Right atrium auricular region (tissue), 2 donors: ENCODE measurements around the gene FAS. TPM values are rescaled to one million over a fixed set of nuclear protein-coding genes. Genes with fewer than 3 reads are reported as not detected.

Source experiments
- DNase-seq: peaks from one replicate; pipeline ENCODE4 v3.0.0-alpha.2; 2019; ENCODE audit warnings: low spot score
- H3K27ac ChIP-seq, 2 donors: fragments of 200-600 bp; sonication (generic); 1 replicate in 1 of 2; 2 replicates in 1 of 2; pipeline ENCODE4 v1.5.1; 2016 to 2019
- H3K27me3 ChIP-seq, 2 donors: fragments of 200-600 bp; sonication (generic); one replicate each; pipeline versions ENCODE4 v1.5.1 to v1.6.0; 2017 to 2019
- H3K36me3 ChIP-seq: fragments of 200-600 bp; sonication (generic); one replicate; pipeline ENCODE4 v1.5.1; 2016
- H3K4me1 ChIP-seq, 2 donors: fragments of 200-600 bp; sonication (generic); one replicate each; pipeline versions ENCODE4 v1.5.1 to v1.6.0; 2017 to 2019
- H3K4me3 ChIP-seq, 2 donors: fragments of 200-600 bp; sonication (generic); 1 replicate in 1 of 2; 2 replicates in 1 of 2; pipeline ENCODE4 v1.5.1; 2017 to 2019; ENCODE audit warnings: mild to moderate bottlenecking in 1 of 2, moderate library complexity in 1 of 2
- H3K9me3 ChIP-seq, 2 donors: fragments of 200-600 bp; sonication (generic); one replicate each; pipeline ENCODE4 v1.5.1; 2019
- CTCF ChIP-seq, 2 donors: fragments of 200-600 bp; sonication (generic); IDR thresholded peaks; one replicate each; pipeline ENCODE4 v1.5.1; 2019; ENCODE audit warnings: antibody characterized with exemption in 2 of 2
- microRNA-seq, 2 donors: library from miRNA; unstranded; fragments of <30 nt; microRNA quantifications; one replicate each; pipeline ENCODE4, GENCODE V29; 2016 to 2017; ENCODE audit warnings: borderline number of aligned reads in 2 of 2, borderline replicate concordance in 1 of 2
- total RNA-seq, 2 donors: library from RNA; depleted of rRNA; stranded (reverse); fragments of >200 nt; gene quantifications; one replicate each; pipeline ENCODE4 v1.1.0, GENCODE V29; 2016

Gene FAS
- total RNA-seq, 2 donors from 2014 or later, result 8.0 to 12.2 TPM

GRCh38 chr10:89064748-89065147 lies 74.2 kb downstream of the FAS start:
- no peak overlapping the region for H3K4me3 ChIP-seq
- peaks cover 0 to 8% of the 10 kb centered on the region in 2 donors for H3K4me1 ChIP-seq
- no peak for TF ChIP-seq CTCF (IDR thresholded peaks at IDR 0.05)
- H3K27ac ChIP-seq, result peak overlapping the region; percentile 5 to 8
- H3K9me3 ChIP-seq, result no peaks in the 10 kb centered on the region
- DNase-seq, result no peak
- H3K27me3 ChIP-seq, result no peaks in the 10 kb centered on the region
- H3K36me3 ChIP-seq, result no peaks in the 10 kb centered on the region

Small RNA genes lying within 50 kb of the gene (microRNA-seq; reads per million reads assigned to microRNA genes)
- gene MIR4679-1 (0 reads per million in 2 donors), gene MIR4679-2 (0 reads per million in 2 donors)

Other genes with a start within 250 kb of the FAS start
- gene LIPN, start 230.8 kb upstream of the FAS start, total RNA-seq, result not detected
- gene LIPM, start 188.1 kb upstream of the FAS start, total RNA-seq, result under 1 TPM; 0.67 to 0.83 TPM
- gene ANKRD22, start 139.0 kb upstream of the FAS start, total RNA-seq, result not detected
- gene STAMBPL1, start 110.6 kb upstream of the FAS start, total RNA-seq, result 10 to 100 TPM in 1 of 2 donors, 1 to 10 TPM in 1; 8.8 to 13.8 TPM
- gene ACTA2, start 38.0 kb upstream of the FAS start, total RNA-seq, result 1,000 to 10,000 TPM in 1 of 2 donors, 100 to 1,000 TPM in 1; 934 to 1,936 TPM
- 1 to 10 TPM in 1 of 2 donors, under 1 TPM in 1; 0.98 to 1.8 TPM for gene CH25H, start 216.5 kb downstream of the FAS start, total RNA-seq